Activated CD8-positive, alpha-beta T cell treated with anti-CD3 and anti-CD28 coated beads for 36 hours (primary cell): ENCODE measurements around the gene FBXO42. TPM values are rescaled to one million over a fixed set of nuclear protein-coding genes. Genes with fewer than 3 reads are reported as not detected.

ENCODE experiments used
- ATAC-seq: fragments of 200-7000 bp; cut with Tn5 transposase; one replicate; pipeline ENCODE4 v1.10.0; 2021; ENCODE audit warnings: mild to moderate bottlenecking, moderate library complexity
- CTCF ChIA-PET: fragments of 350-600 bp; sonication (Branson Sonifier 250); formaldehyde crosslinking; loops from one replicate; lab custom pipeline; 2021; ENCODE audit warnings: antibody characterized with exemption; lab: Charles Lee
- POLR2A ChIA-PET: fragments of 350-600 bp; sonication (Branson Sonifier 250); formaldehyde crosslinking; loops from one replicate; lab custom pipeline; 2021; ENCODE audit warnings: antibody characterized with exemption; lab: Charles Lee
- DNase-seq: peaks from one replicate; pipeline ENCODE4 v3.0.0-alpha.2; 2020
- H3K27ac Mint-ChIP-seq: one replicate; pipeline ENCODE4 v1.8.0; 2021; ENCODE audit warnings: mild to moderate bottlenecking, mixed read lengths
- H3K27me3 Mint-ChIP-seq: one replicate; pipeline ENCODE4 v1.8.0; 2021; ENCODE audit warnings: mixed read lengths
- H3K36me3 Mint-ChIP-seq: one replicate; pipeline ENCODE4 v1.8.0; 2021; ENCODE audit warnings: low read depth, mixed read lengths
- H3K4me1 Mint-ChIP-seq: one replicate; pipeline ENCODE4 v1.8.0; 2021; ENCODE audit warnings: low read depth, mixed read lengths
- H3K4me3 Mint-ChIP-seq: one replicate; pipeline ENCODE4 v1.8.0; 2021; ENCODE audit warnings: mild to moderate bottlenecking, moderate library complexity, mixed read lengths
- H3K9me3 Mint-ChIP-seq: one replicate; pipeline ENCODE4 v1.8.0; 2021; ENCODE audit warnings: mixed read lengths
- intact Hi-C: fragments of 100-400 bp; cut with micrococcal nuclease; formaldehyde crosslinking; loops from one replicate; pipeline ENCODE4 v1.10.0; 2022
- total RNA-seq, 2 experiments: library from RNA; stranded (reverse); gene quantifications; one replicate each; pipeline ENCODE4 v1.2.3, GENCODE V29; 2021
- TF ChIP-seq, protein P1 (sequence below): fragments of 200-600 bp; IDR thresholded peaks from one replicate; pipeline ENCODE4 v1.8.0; 2022; ENCODE audit warnings: antibody characterized with exemption, mild to moderate bottlenecking

The FBXO42 gene
- total RNA-seq, 2 experiments from 2014 or later = 19.8 to 21.3 TPM

DNA sequence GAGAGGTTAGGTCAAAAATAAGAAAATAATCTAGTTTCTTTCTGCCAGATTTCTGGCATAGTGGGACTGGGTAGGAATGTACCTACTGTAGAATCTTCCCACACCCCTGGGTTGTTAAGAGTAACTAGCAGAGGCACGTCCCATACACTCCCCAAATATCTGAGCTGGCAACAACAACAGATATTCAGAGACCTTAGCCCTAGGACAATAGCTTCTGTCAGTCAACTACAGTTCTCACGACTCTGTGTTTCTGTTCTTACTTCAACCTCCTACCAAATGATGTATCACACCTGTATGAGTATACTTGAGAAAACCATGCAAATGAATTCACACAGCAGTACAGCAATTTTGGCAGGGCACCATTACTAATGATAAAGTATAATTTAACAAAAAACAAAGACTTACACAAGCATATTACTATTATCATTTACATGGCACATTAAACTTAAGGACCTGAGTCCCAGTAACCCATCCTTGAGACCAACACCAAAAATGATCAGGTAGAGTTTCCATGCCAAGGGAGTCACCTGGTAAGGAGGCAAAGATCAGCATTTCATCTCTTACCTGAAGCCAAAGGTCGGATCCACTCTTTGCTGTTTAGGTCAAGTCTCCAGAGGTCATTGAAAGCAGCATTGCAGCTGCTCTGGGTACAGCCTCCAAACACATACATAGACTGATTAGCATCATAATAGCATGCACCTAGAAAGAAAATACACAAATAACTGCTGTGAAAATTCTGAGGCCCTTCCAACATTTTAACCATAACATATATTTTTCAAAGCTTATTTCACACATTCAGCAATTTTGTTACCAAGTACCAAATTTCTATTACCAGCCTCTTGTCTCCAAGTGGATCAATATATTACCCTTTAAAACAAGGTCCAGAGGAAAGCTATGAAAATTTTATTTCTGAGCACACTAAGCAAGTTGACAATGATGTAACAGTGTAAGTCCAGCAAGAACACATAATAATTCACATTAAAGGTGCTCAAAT lies 57.8 kb downstream of the FBXO42 start:
- no peak overlapping the region for H3K27ac Mint-ChIP-seq
- no peaks in the 10 kb centered on the region for H3K27me3 Mint-ChIP-seq
- TF ChIP-seq, protein P1, sequence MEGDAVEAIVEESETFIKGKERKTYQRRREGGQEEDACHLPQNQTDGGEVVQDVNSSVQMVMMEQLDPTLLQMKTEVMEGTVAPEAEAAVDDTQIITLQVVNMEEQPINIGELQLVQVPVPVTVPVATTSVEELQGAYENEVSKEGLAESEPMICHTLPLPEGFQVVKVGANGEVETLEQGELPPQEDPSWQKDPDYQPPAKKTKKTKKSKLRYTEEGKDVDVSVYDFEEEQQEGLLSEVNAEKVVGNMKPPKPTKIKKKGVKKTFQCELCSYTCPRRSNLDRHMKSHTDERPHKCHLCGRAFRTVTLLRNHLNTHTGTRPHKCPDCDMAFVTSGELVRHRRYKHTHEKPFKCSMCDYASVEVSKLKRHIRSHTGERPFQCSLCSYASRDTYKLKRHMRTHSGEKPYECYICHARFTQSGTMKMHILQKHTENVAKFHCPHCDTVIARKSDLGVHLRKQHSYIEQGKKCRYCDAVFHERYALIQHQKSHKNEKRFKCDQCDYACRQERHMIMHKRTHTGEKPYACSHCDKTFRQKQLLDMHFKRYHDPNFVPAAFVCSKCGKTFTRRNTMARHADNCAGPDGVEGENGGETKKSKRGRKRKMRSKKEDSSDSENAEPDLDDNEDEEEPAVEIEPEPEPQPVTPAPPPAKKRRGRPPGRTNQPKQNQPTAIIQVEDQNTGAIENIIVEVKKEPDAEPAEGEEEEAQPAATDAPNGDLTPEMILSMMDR = no peak
- ChIA-PET POLR2A (no interaction called here), CTCF (interaction anchor here (0.8 to 2.8 kb wide), 2 partner anchors 15 to 50 kb away, joined by 3 to 8 read pairs; no protein-coding TSS in a partner anchor)
- DNase-seq = no peak
- peaks cover 3% of the 10 kb centered on the region for H3K4me1 Mint-ChIP-seq
- no peaks in the 10 kb centered on the region for H3K9me3 Mint-ChIP-seq
- ATAC-seq = no peak
- intact Hi-C loops = no loop called here
- H3K4me3 Mint-ChIP-seq = no peak overlapping the region
- H3K36me3 Mint-ChIP-seq = peaks cover 29% of the 10 kb centered on the region

GRCh38 chr1:16293538-16293937 lies 58.7 kb downstream of the FBXO42 start:
- Mint-ChIP-seq H3K4me3 (no peak overlapping the region), H3K27me3 (no peaks in the 10 kb centered on the region), H3K4me1 (peaks cover 3% of the 10 kb centered on the region), H3K36me3 (peaks cover 29% of the 10 kb centered on the region), H3K27ac (no peak overlapping the region), H3K9me3 (no peaks in the 10 kb centered on the region)
- POLR2A ChIA-PET = no interaction called here
- no peak for DNase-seq
- CTCF ChIA-PET = interaction anchor here (0.8 to 2.8 kb wide), 4 partner anchors 9 to 478 kb away, joined by 3 to 8 read pairs (median 5); no protein-coding TSS in a partner anchor
- no peak for ATAC-seq
- intact Hi-C loops = no loop called here
- TF ChIP-seq, protein P1 = no peak

GRCh38 chr1:16292739-16293138 lies 59.5 kb downstream of the FBXO42 start:
- no peaks in the 10 kb centered on the region for H3K9me3 Mint-ChIP-seq
- intact Hi-C loops = no loop called here
- peaks cover 32% of the 10 kb centered on the region for H3K36me3 Mint-ChIP-seq
- DNase-seq (no peak), ATAC-seq (no peak)
- H3K27me3 Mint-ChIP-seq = no peaks in the 10 kb centered on the region
- H3K4me3 Mint-ChIP-seq = no peak overlapping the region
- H3K27ac Mint-ChIP-seq = no peak overlapping the region
- TF ChIP-seq, protein P1 = no peak
- ChIA-PET POLR2A (no interaction called here), CTCF (interaction anchor here (0.8 to 2.8 kb wide), 4 partner anchors 10 to 477 kb away, joined by 3 to 8 read pairs (median 5); no protein-coding TSS in a partner anchor)
- H3K4me1 Mint-ChIP-seq = peaks cover 3% of the 10 kb centered on the region

- CTCF ChIA-PET = interaction anchor here (1.2 to 1.8 kb wide), 2 partner anchors 73 to 102 kb away, joined by 3 to 4 read pairs; no protein-coding TSS in a partner anchor
These were observed 62.3 kb downstream of the FBXO42 start for GRCh38 chr1:16289959-16290358.

More at GRCh38 chr1:16289959-16290358, 62.3 kb downstream of the FBXO42 start:
- Mint-ChIP-seq H3K4me1 (no peaks in the 10 kb centered on the region), H3K27me3 (no peaks in the 10 kb centered on the region), H3K9me3 (no peaks in the 10 kb centered on the region), H3K36me3 (peaks cover 27% of the 10 kb centered on the region), H3K27ac (no peak overlapping the region), H3K4me3 (no peak overlapping the region)
- POLR2A ChIA-PET = no interaction called here
- no peak for DNase-seq
- intact Hi-C loops = no loop called here
- no peak for ATAC-seq
- TF ChIP-seq, protein P1 = no peak
